HG03097 (cell line): ENCODE results near the gene HTR3C.

Source experiments
- ATAC-seq: cut with Tn5 transposase; IDR thresholded peaks from one replicate; pipeline ENCODE4 v1.9.1; 2021; ENCODE audit not compliant: unreplicated experiment, low FRiP score

The HTR3C gene

DNA sequence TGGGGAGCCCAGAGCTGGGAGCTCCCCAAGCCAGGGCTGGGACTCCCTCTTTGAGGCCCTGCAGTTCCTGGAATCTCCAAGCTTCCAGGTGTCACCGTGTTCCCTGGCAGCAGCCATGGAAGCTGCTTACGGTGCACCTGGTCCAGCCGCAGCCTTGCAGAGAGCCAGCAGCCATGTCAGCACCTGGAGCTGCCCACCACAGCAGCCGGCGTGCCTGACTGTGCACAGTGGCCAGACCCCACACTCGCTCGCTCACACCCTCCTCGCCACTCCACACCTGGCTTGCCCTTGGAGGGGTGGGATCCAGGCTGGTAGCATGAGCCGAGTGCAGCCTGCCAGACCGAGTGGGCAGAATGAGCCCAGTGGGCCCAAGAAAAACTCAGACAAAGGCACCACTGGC lies 29.2 kb downstream of the HTR3C start:
- no peak for ATAC-seq

DNA sequence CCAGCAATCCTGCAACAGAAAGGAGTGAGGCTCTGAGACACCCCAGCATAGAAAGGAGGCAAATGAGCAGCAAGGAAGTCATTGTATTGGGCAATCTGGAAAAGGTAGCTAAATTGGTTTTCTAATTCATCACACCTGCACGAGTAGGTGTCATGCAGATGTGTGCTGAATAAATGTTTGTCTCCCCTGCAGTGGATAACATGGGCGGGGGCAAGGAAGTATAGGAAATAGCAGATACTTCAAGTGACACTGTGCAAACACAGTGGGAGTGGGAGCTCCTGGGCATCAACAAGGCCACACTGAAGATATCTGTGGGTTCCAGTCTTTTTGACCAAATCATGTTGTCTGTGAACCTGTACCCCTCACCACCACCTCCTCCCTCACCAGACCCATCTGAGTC lies 29.6 kb downstream of the HTR3C start:
- ATAC-seq, result no peak

DNA sequence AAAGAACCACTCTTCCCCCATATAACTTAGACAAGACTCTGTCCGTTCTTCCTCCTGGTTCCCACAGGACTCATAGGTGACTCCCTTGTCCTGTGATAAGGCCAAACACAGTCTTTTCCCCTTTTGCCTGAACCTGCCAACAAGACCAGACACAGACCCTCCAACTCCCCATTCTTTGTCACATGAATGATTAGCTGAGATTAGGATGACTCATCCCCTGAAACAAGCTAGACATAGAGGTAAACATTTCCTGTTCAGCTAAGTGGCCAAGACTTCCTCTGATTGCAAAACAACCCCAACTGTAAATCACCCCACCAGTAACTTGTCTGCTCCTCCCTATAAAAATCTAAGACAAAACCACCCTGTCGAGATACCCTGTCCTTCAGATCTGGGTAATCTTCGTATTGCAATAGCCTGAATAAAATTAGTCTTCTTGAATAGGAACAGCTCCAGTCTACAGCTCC lies 32.6 kb downstream of the HTR3C start:
- no peak for ATAC-seq

DNA sequence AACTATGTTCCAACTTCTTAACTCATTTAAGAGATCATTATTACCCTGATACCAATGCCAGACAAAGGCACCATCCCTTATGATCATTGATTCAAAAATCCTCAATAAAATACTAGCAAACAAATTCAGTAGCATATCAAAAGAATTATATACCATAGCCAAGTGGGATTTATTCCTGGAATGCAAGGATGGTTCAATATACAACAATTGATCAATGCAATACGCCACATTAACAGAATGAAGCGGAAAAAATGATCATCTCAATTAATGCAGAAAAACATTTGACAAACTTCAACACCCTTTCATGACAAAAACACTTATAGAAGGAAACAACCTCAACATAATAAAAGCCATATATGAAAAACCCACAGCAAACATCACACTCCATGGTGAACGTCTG lies 39.4 kb downstream of the HTR3C start:
- ATAC-seq, result no peak

DNA sequence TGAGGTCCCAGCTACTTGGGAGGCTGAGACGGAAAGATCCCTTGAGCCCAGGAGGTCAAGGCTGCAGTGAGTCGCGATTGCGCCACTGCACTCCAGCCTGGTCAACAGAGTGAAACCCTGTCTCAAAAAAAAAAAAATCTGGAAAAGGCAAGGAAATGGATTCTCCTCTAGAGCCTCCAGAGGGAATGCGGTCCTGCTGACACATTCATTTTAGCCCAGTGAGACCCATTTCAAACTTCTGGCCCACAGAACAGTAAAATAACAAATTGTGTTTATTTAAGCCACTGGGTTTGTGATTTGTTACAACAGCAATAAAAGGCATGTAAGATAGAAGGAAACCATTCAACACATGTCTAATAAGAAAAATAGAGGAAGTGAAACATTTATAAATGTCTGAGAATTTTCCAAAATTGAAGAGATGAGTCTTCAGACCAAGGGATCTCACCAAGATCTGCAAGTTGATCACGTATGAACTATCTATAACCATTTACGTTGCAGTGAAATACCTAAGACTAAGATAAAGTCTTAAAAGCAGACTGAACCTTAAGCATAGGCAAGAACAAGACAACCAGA lies 44.0 kb downstream of the HTR3C start, which contains the start of gene HTR3E:
HTR3E (plus strand) TSS at position 254 of the 573 bp plus-strand sequence. CDS start 466 bp downstream, outside the sequence.
- no peak for ATAC-seq

DNA sequence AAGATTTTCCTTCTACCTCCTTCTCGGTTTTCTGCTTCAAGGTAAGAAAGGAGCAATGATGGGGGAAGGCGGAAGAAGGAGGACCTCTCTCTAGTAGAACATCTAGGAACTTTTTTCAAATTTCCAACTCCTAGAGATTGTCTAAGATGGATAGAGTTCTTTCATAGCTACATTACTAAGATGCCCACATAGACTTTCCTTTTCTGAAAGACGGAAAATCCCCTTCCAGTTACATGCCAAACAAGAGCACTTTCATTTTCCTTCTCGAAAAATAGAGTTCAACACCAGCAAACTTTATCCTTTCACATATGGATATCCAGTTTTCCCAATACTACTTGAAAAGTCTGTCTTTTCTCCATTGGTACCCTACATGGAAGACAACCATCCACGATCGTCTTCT lies 44.7 kb downstream of the HTR3C start:
- ATAC-seq, result no peak

DNA sequence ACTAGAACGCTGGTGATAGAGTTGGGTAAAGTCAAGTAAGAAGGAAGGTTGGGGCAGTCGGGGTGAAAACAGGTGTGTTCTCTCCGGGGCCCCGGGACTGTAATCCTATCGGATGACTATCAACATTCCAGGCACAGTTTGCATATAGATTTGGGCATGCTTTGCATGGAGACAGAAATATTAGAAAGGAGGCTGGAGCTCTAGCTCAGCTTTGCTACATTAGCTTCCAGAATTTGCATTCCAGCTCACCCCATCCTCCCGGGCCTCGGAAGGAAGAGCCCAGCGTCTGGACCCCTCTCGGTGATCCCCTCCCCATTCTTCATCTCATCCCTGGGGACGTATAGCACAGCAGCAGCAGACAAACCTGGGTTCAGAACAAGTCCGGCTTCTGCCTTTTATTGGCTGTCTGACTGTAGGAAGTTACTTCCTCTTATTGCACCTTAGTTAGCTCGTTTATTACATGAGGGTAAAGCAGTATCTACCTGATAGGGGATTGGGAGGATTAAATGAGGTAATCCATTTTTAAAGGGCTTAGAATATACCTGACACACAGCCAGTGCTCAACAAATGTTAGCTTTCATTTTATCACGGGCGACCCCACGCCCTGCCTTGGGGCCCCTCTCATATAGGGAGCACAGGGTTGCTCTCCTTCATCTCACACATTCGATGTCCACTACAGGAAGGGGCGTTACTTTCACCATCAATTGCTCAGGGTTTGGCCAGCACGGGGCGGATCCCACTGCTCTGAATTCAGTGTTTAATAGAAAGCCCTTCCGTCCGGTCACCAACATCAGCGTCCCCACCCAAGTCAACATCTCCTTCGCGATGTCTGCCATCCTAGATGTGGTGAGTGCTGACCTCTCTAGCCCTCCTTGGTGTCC lies 47.2 kb downstream of the HTR3C start:
- ATAC-seq, result no peak
